Astrocyte (in vitro differentiated cells and primary cell): ENCODE data around the gene TNPO1.

Experiments used
- EZH2 ChIP-seq: IDR thresholded peaks from 2 replicates; pipeline ENCODE4 v1.6.1; 2012; ENCODE audit warnings: mild to moderate bottlenecking, low read length, inconsistent platforms; ENCODE audit not compliant: insufficient read depth
- TF ChIP-seq, protein P1 (sequence below): IDR thresholded peaks from 2 replicates; pipeline ENCODE4 v1.5.1; 2011; ENCODE audit warnings: low read depth, mild to moderate bottlenecking, inconsistent platforms, low read length, moderate library complexity; ENCODE audit not compliant: insufficient read depth

DNA sequence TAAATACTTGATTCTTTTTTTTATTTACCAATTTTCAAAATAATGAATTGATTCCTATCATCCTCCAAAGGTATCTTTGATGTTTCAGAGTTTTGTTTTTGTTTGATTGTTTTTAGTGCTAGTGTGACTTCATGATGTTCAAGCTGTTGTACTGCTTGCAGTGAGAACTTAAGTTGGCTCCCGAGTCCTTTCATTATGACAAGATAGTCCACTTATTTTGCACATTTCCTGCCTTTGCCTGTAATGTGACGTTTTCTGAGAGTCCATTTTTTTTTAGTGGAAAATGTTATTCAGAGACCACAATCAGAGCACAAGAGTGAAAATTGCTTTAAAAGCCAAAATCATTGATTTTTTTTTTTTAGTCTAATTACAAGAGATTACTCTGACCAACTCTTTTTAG lies 79.3 kb downstream of the TNPO1 start:
- TF ChIP-seq, protein P1, sequence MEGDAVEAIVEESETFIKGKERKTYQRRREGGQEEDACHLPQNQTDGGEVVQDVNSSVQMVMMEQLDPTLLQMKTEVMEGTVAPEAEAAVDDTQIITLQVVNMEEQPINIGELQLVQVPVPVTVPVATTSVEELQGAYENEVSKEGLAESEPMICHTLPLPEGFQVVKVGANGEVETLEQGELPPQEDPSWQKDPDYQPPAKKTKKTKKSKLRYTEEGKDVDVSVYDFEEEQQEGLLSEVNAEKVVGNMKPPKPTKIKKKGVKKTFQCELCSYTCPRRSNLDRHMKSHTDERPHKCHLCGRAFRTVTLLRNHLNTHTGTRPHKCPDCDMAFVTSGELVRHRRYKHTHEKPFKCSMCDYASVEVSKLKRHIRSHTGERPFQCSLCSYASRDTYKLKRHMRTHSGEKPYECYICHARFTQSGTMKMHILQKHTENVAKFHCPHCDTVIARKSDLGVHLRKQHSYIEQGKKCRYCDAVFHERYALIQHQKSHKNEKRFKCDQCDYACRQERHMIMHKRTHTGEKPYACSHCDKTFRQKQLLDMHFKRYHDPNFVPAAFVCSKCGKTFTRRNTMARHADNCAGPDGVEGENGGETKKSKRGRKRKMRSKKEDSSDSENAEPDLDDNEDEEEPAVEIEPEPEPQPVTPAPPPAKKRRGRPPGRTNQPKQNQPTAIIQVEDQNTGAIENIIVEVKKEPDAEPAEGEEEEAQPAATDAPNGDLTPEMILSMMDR: no peak
- TF ChIP-seq EZH2: no peak
